Prostate gland (tissue), 2 donors: ENCODE measurements around the gene CIRBP. TPM values are rescaled to one million over a fixed set of nuclear protein-coding genes. Genes with fewer than 3 reads are reported as not detected.
A peak's percentile ranks its signal among the peaks of the same experiment; 100 is the strongest.

Source experiments
- DNase-seq: peaks from one replicate; pipeline ENCODE4 v3.0.0-alpha.2; 2019; ENCODE audit warnings: low spot score
- H3K27ac ChIP-seq, 2 donors: fragments of 200-600 bp; sonication (generic); 2 replicates each; pipeline ENCODE4 v1.5.1; 2017 to 2019
- H3K27me3 ChIP-seq: fragments of 200-600 bp; sonication (generic); replicated peaks from 2 replicates; pipeline ENCODE4 v1.5.1; 2019; ENCODE audit not compliant: insufficient read depth
- H3K36me3 ChIP-seq, 2 donors: fragments of 200-600 bp; sonication (generic); 1 replicate in 1 of 2; 2 replicates in 1 of 2; pipeline versions ENCODE4 v1.5.1 to v1.8.1; 2017 to 2019
- H3K4me1 ChIP-seq: fragments of 200-600 bp; sonication (generic); replicated peaks from 2 replicates; pipeline ENCODE4 v1.5.1; 2019
- H3K4me3 ChIP-seq, 2 donors: fragments of 200-600 bp; sonication (generic); 2 replicates each; pipeline ENCODE4 v1.5.1; 2017 to 2019
- H3K9me3 ChIP-seq: fragments of 200-600 bp; sonication (generic); 2 replicates; pipeline ENCODE4 v1.5.1; 2017
- POLR2A ChIP-seq: fragments of 450-650 bp; IDR thresholded peaks from one replicate; pipeline ENCODE4 v1.6.1; 2016; ENCODE audit warnings: antibody characterized with exemption, mild to moderate bottlenecking
- POLR2AphosphoS5 ChIP-seq: sonication (generic); formaldehyde crosslinking; IDR thresholded peaks from one replicate; pipeline ENCODE4 v1.6.1; 2017; ENCODE audit warnings: antibody characterized with exemption
- WGBS: methylation state at CpG from one replicate; pipeline ENCODE4 v1.1.5; 2018; 5-methylcytosine and 5-hydroxymethylcytosine counted together
- intact Hi-C: fragments of 100-400 bp; cut with DNase I; formaldehyde crosslinking; loops from one replicate; pipeline ENCODE4 v1.14.2; 2022
- total RNA-seq, 2 donors: library from RNA; depleted of rRNA; stranded (reverse); fragments of >200 nt; gene quantifications; one replicate each; pipeline ENCODE4 v1.1.0, GENCODE V29; 2016
- TF ChIP-seq, protein P1 (sequence below), 4 experiments: fragments of 200-600 bp in 2 of 4; fragments of 450-650 bp in 2 of 4; sonication (generic) in 2 of 4; IDR thresholded peaks; 1 replicate in 3 of 4; 2 replicates in 1 of 4; pipeline ENCODE4 v1.5.1; 2016 to 2019; ENCODE audit warnings: antibody characterized with exemption in 4 of 4, mild to moderate bottlenecking in 2 of 4, moderate library complexity in 2 of 4

CIRBP gene
- total RNA-seq, 2 donors from 2014 or later = 753 to 863 TPM

DNA sequence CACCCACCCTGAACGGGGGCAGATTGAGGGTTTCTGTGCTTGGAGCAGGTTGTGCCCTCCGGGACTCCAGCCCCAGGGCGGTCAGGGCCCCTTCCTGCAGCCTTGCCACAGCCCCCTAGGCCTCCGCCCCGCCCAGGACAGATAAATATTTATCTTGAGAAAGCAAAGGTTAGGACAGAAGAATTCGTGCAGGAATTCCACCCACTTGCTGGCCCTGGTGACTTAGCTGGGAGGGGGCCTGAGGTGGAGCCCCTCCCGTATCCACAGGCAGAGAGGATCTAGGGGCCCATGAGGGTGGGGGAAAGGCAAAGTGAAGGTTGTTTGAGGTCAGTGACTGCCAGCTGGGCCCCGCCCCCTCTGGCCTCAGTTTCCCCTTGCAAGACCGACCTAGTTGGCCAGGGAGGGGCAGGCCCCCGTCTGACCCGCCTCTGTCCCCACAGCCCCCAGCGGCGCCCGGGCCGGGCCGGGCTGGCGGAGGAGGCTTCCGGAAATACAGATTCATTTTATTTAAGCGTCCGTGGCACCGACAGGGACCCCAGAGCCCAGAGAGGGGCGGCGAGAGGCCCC is 15.5 kb upstream of the CIRBP start:
- Histone ChIP-seq H3K27me3 (no peaks in the 10 kb centered on the region), H3K4me1 (peaks cover 39% of the 10 kb centered on the region), H3K27ac (peak overlapping the region; percentile 97 to 100), H3K4me3 (peak overlapping the region; percentile 87 to 95), H3K9me3 (no peaks in the 10 kb centered on the region), H3K36me3 (peaks cover 16 to 31% of the 10 kb centered on the region in 2 donors)
- WGBS = 25% methylated on average over 23 of the region's 23 CpGs
- peak; percentile 76 for DNase-seq
- TF ChIP-seq, protein P1, sequence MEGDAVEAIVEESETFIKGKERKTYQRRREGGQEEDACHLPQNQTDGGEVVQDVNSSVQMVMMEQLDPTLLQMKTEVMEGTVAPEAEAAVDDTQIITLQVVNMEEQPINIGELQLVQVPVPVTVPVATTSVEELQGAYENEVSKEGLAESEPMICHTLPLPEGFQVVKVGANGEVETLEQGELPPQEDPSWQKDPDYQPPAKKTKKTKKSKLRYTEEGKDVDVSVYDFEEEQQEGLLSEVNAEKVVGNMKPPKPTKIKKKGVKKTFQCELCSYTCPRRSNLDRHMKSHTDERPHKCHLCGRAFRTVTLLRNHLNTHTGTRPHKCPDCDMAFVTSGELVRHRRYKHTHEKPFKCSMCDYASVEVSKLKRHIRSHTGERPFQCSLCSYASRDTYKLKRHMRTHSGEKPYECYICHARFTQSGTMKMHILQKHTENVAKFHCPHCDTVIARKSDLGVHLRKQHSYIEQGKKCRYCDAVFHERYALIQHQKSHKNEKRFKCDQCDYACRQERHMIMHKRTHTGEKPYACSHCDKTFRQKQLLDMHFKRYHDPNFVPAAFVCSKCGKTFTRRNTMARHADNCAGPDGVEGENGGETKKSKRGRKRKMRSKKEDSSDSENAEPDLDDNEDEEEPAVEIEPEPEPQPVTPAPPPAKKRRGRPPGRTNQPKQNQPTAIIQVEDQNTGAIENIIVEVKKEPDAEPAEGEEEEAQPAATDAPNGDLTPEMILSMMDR (IDR thresholded peaks at IDR 0.05) = no peak
- peak; percentile 25 for TF ChIP-seq POLR2AphosphoS5
- intact Hi-C loops = no loop called here

DNA sequence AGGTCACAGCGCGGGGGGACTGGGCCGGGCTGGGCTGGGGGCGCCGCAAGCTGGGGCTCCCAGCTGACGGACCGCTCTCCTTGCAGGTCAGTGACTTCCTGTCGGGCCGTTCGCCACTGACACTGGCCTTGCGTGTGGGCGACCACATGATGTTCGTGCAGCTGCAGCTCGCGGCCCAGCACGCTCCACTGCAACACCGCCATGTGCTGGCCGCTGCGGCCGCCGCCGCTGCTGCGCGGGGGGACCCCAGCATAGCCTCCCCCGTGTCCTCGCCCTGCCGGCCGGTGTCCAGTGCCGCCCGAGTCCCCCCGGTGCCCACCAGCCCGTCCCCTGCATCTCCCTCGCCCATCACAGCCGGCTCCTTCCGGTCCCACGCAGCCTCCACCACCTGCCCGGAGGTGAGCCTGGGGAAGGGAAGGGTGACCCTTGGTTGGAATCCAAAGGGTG is 15.0 kb upstream of the CIRBP start:
- WGBS = 68% methylated on average over 36 of the region's 37 CpGs
- Histone ChIP-seq H3K27ac (peak overlapping the region; percentile 97 to 100), H3K9me3 (no peaks in the 10 kb centered on the region), H3K4me1 (peaks cover 43% of the 10 kb centered on the region), H3K4me3 (peak overlapping the region; percentile 87 to 95), H3K36me3 (peaks cover 16 to 31% of the 10 kb centered on the region in 2 donors), H3K27me3 (no peaks in the 10 kb centered on the region)
- intact Hi-C loops = no loop called here
- peak; percentile 19 for DNase-seq
- TF ChIP-seq, protein P1 (IDR thresholded peaks at IDR 0.05) = no peak
- TF ChIP-seq POLR2A = no peak

DNA sequence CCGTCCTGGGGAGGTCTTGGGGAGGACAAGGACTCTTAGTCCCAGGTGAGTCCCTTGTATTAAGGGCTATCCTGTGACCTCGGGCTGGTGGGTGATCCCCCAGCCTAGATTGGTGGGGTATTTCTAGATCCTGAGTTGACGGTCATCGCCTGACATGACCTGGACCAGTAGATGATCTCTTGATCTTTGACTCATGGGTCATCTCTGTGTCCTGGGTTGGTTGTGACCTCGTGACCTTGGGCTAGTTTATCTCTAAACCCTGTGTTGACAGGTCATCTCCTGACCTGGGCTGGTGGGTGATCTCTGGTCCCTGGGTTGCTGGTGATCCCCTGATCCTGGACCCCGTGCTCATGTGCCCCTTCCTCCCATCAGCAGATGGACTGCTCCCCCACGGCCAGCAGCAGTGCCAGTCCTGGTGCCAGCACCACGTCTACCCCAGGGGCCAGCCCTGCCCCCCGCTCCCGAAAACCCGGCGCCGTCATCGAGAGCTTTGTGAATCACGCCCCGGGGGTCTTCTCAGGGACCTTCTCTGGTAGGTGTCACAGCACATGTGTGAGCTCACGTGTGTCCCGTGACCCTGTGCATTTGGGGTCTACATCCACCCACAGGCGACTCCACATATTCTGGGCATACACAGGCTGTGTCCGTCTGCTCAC is 14.5 kb upstream of the CIRBP start:
- DNase-seq = no peak
- Histone ChIP-seq H3K4me1 (peaks cover 48% of the 10 kb centered on the region), H3K36me3 (peaks cover 16 to 31% of the 10 kb centered on the region in 2 donors), H3K27ac (peak overlapping the region; percentile 97 to 100), H3K4me3 (peak overlapping the region in 1 of 2 donors; percentile 95), H3K9me3 (no peaks in the 10 kb centered on the region), H3K27me3 (no peaks in the 10 kb centered on the region)
- intact Hi-C loops = no loop called here
- TF ChIP-seq, protein P1 (IDR thresholded peaks at IDR 0.05) = no peak
- TF ChIP-seq POLR2A = no peak
- no peak for TF ChIP-seq POLR2AphosphoS5
- 81% methylated on average over 20 of the region's 20 CpGs for WGBS

DNA sequence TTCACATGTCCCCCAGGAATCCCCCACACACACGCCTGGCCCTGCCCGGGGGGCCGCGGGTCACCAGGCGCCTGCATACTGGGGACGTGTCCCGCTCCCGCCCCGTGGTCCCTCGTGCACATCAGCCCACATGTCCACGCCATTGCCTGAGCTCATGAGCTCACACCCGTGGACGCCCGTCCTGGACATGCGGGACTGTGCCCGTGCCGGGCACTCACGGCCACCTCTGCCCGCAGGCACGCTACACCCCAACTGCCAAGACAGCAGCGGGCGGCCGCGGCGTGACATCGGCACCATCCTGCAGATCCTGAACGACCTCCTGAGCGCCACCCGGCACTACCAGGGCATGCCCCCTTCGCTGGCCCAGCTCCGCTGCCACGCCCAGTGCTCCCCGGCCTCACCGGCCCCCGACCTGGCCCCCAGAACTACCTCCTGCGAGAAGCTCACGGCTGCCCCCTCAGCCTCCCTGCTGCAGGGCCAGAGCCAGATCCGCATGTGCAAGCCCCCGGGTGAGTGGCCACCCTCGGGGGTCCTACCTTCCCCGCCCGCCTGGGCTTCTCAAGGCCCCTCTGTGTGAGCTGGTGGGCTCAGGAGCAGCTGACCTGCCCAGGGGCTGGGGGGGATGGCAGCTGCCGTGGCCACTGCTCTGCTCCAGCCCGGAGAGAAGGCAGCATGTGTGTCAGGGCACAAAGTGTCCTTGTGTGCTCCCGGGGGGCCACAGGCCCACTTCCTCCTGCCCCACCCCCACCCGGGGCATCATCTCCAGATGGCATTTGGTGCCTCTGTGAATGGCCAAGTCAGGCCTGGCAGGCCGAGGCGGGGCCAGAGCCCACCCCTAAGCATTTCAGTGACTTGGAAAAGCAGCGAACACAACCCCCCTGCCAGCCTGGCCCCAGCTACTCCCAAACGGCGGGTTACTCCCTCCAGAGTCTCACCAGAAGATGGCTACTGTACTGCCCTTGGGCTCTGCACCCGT is 13.7 kb upstream of the CIRBP start:
- H3K9me3 ChIP-seq = no peaks in the 10 kb centered on the region
- TF ChIP-seq POLR2A (no peak), POLR2AphosphoS5 (no peak)
- TF ChIP-seq, protein P1 (IDR thresholded peaks at IDR 0.05) = no peak
- H3K4me3 ChIP-seq = no peak overlapping the region
- WGBS = 83% methylated on average over 51 of the region's 52 CpGs
- no peaks in the 10 kb centered on the region for H3K27me3 ChIP-seq
- peaks cover 16 to 31% of the 10 kb centered on the region in 2 donors for H3K36me3 ChIP-seq
- no peak for DNase-seq
- peak overlapping the region; percentile 97 to 100 for H3K27ac ChIP-seq
- intact Hi-C loops = no loop called here
- H3K4me1 ChIP-seq = peaks cover 50% of the 10 kb centered on the region
